Measurements from ENCODE around the gene RUBCNL. TPM values are rescaled to one million over a fixed set of nuclear protein-coding genes. Genes with fewer than 3 reads are reported as not detected.

Gene RUBCNL
- total RNA-seq, 6 donors from 2014 or later, result 1.8 to 5.4 (median 5.0) TPM

DNA sequence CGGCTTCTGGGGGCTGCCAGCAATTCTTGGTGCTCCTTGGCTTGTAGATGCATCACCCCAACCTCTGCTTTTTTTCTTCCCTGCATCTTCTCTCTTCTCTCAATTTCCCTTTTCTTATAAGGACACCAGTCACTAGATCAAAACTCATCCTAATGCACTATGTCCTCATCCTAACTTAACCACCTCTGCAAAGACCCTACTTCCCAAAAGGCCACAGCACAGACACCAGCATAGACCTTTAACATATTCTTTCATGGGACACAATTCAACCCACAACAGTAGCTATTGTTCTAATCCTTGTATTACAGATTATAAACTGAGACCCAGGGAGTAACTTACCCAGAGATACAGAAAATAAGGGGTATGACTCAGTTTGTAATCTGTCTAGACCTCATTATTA, 47.0 kb downstream of the RUBCNL start:
- TF ChIP-seq EP300 (IDR thresholded peaks at IDR 0.05), result no peak
- no peak for TF ChIP-seq CTCF (IDR thresholded peaks at IDR 0.05)
- TF ChIP-seq POLR2A (IDR thresholded peaks at IDR 0.05), result no peak
- TF ChIP-seq POLR2AphosphoS5 (IDR thresholded peaks at IDR 0.05), result no peak
- ATAC-seq (ENCODE audit: low FRiP score in 2 of 2), result no peak
- H3K36me3 ChIP-seq, result no peaks in the 10 kb centered on the region
- H3K4me1 ChIP-seq, result peaks cover 0 to 15% (median 5%) of the 10 kb centered on the region in 4 donors
- H3K9me3 ChIP-seq, result peaks cover 0 to 3% (median 0%) of the 10 kb centered on the region in 4 donors
- H3K27me3 ChIP-seq, result no peaks in the 10 kb centered on the region
- whole genome bisulfite sequencing, 2 donors, result 95 to 100% methylated on average over 1 of the region's 1 CpG
- no peak overlapping the region for H3K4me3 ChIP-seq
- DNase-seq, result no peak
- H3K27ac ChIP-seq, result no peak overlapping the region

DNA sequence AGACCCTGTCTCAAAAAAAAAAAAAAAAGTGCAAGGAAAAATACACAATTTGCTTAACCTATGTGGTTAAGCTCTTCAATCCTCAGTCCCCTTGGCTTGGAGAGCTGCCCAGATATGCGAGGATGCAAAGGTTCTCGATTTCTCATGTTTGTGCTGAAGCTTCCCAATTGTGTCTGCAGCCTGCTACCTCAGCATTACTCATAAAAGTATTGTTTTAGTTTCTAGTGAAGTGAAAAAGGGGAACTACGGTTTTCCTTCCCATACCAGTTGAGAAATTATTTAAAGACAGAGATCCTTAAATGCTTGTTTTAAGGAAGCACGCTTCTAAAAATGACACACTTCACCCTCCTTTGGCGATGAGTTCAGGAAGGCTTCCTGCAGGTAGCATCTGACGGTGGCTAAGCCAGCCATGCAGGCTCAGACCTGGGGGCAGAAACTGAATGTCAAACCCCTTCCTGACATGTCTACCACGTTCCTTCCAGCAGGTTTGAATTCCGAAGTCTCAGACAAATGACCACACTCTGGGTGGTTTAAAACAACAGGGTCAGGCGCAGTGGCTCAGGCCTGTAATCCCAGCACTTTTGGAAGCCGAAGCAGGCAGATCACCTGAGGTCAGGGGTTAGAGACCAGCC, 47.9 kb downstream of the RUBCNL start:
- Histone ChIP-seq H3K27me3 (no peaks in the 10 kb centered on the region), H3K4me3 (no peak overlapping the region), H3K4me1 (peaks cover 0 to 15% (median 5%) of the 10 kb centered on the region in 4 donors), H3K27ac (peak overlapping the region in 2 of 4 donors; percentile 33 to 42), H3K9me3 (peaks cover 0 to 3% (median 0%) of the 10 kb centered on the region in 4 donors), H3K36me3 (no peaks in the 10 kb centered on the region)
- WGBS, 2 donors, result 46 to 59% methylated on average over 10 of the region's 10 CpGs
- peak in 1 of 2 donors; percentile 55 for DNase-seq
- TF ChIP-seq CTCF (IDR thresholded peaks at IDR 0.05), result no peak
- TF ChIP-seq POLR2AphosphoS5 (IDR thresholded peaks at IDR 0.05), result peak in 1 of 2 donors; percentile 20
- ATAC-seq (ENCODE audit: low FRiP score in 2 of 2), result peak in 1 of 2 donors; percentile 66

DNA sequence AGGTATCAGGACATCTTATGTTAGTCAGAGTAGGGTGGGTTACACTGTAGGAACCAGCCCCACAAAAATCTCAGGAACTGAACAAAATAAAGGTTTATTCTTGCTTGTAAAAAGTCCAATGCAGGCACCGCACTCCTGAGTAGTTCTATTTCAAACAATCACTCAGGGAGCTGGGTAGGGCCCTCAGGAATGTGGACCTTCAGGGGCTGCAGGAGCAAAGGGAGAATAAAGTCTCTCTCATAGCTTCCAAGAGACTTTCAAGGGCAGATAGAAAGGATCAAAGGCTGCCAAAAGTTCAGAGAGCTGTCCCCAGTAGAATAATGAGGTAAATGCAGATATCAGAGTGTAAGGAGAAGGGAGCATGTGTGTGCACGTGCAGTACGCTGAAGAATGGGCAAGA, 49.4 kb downstream of the RUBCNL start:
- Histone ChIP-seq H3K4me3 (no peak overlapping the region), H3K4me1 (peaks cover 0 to 15% (median 5%) of the 10 kb centered on the region in 4 donors), H3K27ac (no peak overlapping the region), H3K36me3 (no peaks in the 10 kb centered on the region), H3K9me3 (peaks cover 0 to 3% (median 0%) of the 10 kb centered on the region in 4 donors), H3K27me3 (no peaks in the 10 kb centered on the region)
- ATAC-seq (ENCODE audit: low FRiP score in 2 of 2) (no peak), DNase-seq (no peak)
- 43 to 52% methylated on average over 3 of the region's 3 CpGs for WGBS, 2 donors
- no peak for TF ChIP-seq EP300 (IDR thresholded peaks at IDR 0.05)

DNA sequence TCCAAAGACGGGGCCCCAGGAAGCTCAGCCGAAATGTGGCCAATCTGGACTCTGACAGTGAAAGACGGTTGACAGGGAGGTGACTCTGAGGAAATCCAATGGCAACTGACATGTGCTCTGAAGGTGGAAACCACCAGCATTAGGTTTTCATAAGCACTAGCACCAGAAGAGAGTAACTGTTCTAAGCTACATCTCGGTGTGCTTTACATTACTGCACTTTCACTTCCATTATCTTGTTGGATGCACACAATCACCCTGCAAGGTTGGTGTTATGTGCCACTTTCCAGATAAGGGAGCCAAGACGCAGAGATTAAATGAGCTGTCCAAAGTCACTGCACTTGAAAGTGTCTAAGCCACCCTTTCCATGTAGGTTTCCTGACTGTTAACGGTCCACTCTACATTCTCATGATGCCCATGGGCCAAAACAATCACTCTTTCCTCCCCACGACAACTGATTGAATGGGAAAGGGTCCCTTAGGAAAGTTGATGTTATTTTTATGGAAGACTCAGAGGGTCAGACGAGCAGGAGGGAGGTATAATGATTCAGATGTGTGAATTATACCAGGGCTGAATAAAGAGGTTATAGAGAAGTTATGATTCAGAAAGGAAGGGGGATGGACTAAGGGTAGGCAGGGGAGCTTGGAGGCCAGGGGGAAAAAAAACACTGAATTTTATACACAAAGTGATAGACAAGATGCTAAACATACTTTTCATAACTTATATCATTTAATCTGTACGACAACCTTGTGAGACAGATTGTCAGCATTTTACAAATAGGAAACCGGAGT, 52.8 kb downstream of the RUBCNL start:
- H3K36me3 ChIP-seq, result no peaks in the 10 kb centered on the region
- DNase-seq (no peak), ATAC-seq (ENCODE audit: low FRiP score in 2 of 2) (no peak)
- peaks cover 0 to 3% (median 0%) of the 10 kb centered on the region in 4 donors for H3K9me3 ChIP-seq
- TF ChIP-seq POLR2AphosphoS5 (IDR thresholded peaks at IDR 0.05), result no peak
- no peak for TF ChIP-seq CTCF (IDR thresholded peaks at IDR 0.05)
- no peak for TF ChIP-seq EP300 (IDR thresholded peaks at IDR 0.05)
- no peak for TF ChIP-seq POLR2A (IDR thresholded peaks at IDR 0.05)
- 71 to 74% methylated on average over 10 of the region's 10 CpGs for WGBS, 2 donors
- H3K4me1 ChIP-seq, result peaks cover 0 to 5% (median 0%) of the 10 kb centered on the region in 4 donors
- H3K27me3 ChIP-seq, result no peaks in the 10 kb centered on the region
- no peak overlapping the region for H3K27ac ChIP-seq
- no peak overlapping the region for H3K4me3 ChIP-seq

DNA sequence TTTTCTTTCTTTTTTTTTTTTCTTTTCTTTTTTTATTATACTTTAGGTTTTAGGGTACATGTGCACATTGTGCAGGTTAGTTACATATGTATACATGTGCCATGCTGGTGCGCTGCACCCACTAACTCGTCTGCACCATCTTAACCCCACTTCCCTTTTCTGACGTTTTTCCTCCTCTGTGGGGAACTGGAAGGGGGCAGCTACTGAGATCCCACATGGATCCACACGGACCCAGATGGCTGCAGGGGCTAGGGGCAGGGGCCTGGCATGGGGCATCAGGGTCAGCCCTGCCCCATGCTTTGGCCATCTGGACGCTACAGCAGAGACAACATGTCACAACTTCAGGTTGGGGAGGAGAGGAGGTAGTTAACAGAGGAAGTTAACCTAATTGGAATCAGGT, 54.3 kb downstream of the RUBCNL start:
- WGBS, 2 donors, result 48 to 64% methylated on average over 5 of the region's 5 CpGs
- ATAC-seq (ENCODE audit: low FRiP score in 2 of 2), result peak in 1 of 2 donors; percentile 31

More for the DNA sequence above, 54.3 kb downstream of the RUBCNL start:
- Histone ChIP-seq H3K9me3 (peaks cover 0 to 3% (median 0%) of the 10 kb centered on the region in 4 donors), H3K36me3 (no peaks in the 10 kb centered on the region), H3K27ac (no peak overlapping the region), H3K4me3 (no peak overlapping the region), H3K27me3 (no peaks in the 10 kb centered on the region), H3K4me1 (no peaks in the 10 kb centered on the region)
- no peak for DNase-seq
- no peak for TF ChIP-seq EP300 (IDR thresholded peaks at IDR 0.05)
- no peak for TF ChIP-seq POLR2AphosphoS5 (IDR thresholded peaks at IDR 0.05)
- no peak for TF ChIP-seq CTCF (IDR thresholded peaks at IDR 0.05)
- no peak for TF ChIP-seq POLR2A (IDR thresholded peaks at IDR 0.05)
